B cell (primary cell): ENCODE measurements around the gene MAN2B2. TPM values are rescaled to one million over a fixed set of nuclear protein-coding genes. Genes with fewer than 3 reads are reported as not detected.
A peak's percentile ranks its signal among the peaks of the same experiment; 100 is the strongest.

Experiments
- ATAC-seq: fragments of 200-7000 bp; cut with Tn5 transposase; one replicate; pipeline ENCODE4 v1.10.0; 2021; ENCODE audit warnings: low read depth, mild to moderate bottlenecking, moderate number of reproducible peaks, moderate library complexity
- CTCF ChIA-PET: fragments of 350-600 bp; sonication (Branson Sonifier 250); formaldehyde crosslinking; loops from one replicate; lab custom pipeline; 2021; ENCODE audit warnings: antibody characterized with exemption, inconsistent platforms; lab: Charles Lee
- POLR2A ChIA-PET: fragments of 350-600 bp; sonication (Branson Sonifier 250); formaldehyde crosslinking; loops from one replicate; lab custom pipeline; 2021; ENCODE audit warnings: antibody characterized with exemption; lab: Charles Lee
- DNase-seq: peaks from one replicate; pipeline ENCODE4 v3.0.0; 2013
- H2AFZ ChIP-seq: 2 replicates; pipeline ENCODE4 v1.6.1; 2012; ENCODE audit warnings: mild to moderate bottlenecking, low read depth, low read length; ENCODE audit not compliant: insufficient read depth, poor library complexity, severe bottlenecking
- H3K27ac ChIP-seq, 2 donors: 1 replicate in 1 of 2; 2 replicates in 1 of 2; pipeline ENCODE4 v1.5.1; 2012 to 2013; ENCODE audit warnings: low read length in 2 of 2, mild to moderate bottlenecking in 2 of 2, moderate library complexity in 1 of 2
- H3K27me3 ChIP-seq, 4 experiments: fragments of 200-600 bp in 1 of 4; sonication (generic) in 1 of 4; replicated peaks in 1 of 4; 1 replicate in 2 of 4; 2 replicates in 2 of 4; pipeline versions ENCODE4 v1.6.1 to v1.7.0; 2013 to 2016; ENCODE audit warnings: low read length in 3 of 4, mild to moderate bottlenecking in 2 of 4, mixed read lengths in 1 of 4, moderate library complexity in 1 of 4; ENCODE audit not compliant: insufficient read depth in 4 of 4, control insufficient read depth in 3 of 4; ENCODE audit errors: control extremely low read depth in 1 of 4
- H3K36me3 ChIP-seq, 2 experiments: replicated peaks in 1 of 2; 1 replicate in 1 of 2; 2 replicates in 1 of 2; pipeline versions ENCODE4 v1.6.1 to v1.7.1; 2013; ENCODE audit warnings: low read length in 1 of 2; ENCODE audit not compliant: insufficient read depth in 2 of 2, control insufficient read depth in 1 of 2; ENCODE audit errors: control extremely low read depth in 1 of 2, extremely low read depth in 1 of 2
- H3K4me1 ChIP-seq, 2 donors: fragments of 200-600 bp in 1 of 2; sonication (generic) in 1 of 2; 1 replicate in 1 of 2; 2 replicates in 1 of 2; pipeline versions ENCODE4 v1.5.1 to v1.6.1; 2013 to 2017; ENCODE audit warnings: low read length in 2 of 2; ENCODE audit not compliant: control insufficient read depth in 2 of 2, insufficient read depth in 2 of 2
- H3K4me2 ChIP-seq: replicated peaks from 2 replicates; pipeline ENCODE3; 2012; ENCODE audit warnings: mild to moderate bottlenecking, low read depth, low read length; ENCODE audit not compliant: poor library complexity, severe bottlenecking
- H3K4me3 ChIP-seq, 5 experiments: fragments of 200-600 bp in 1 of 5; sonication (generic) in 1 of 5; 1 replicate in 3 of 5; 2 replicates in 2 of 5; pipeline versions ENCODE4 v1.5.1 to v1.7.0; 2011 to 2016; ENCODE audit warnings: low read length in 4 of 5, mild to moderate bottlenecking in 4 of 5, low read depth in 2 of 5, control low read depth in 1 of 5, moderate library complexity in 1 of 5; ENCODE audit not compliant: insufficient read depth in 1 of 5; ENCODE audit errors: control extremely low read depth in 1 of 5, extremely low read depth in 1 of 5
- H3K79me2 ChIP-seq: fragments of 200-600 bp; sonication (generic); one replicate; pipeline ENCODE4 v1.6.0; 2016; ENCODE audit warnings: low read length; ENCODE audit not compliant: control insufficient read depth, insufficient read depth
- H3K9ac ChIP-seq: fragments of 200-600 bp; sonication (generic); 2 replicates; pipeline ENCODE4 v1.6.1; 2017; ENCODE audit warnings: mild to moderate bottlenecking, low read length, moderate library complexity
- H3K9me3 ChIP-seq, 3 donors: one replicate each; pipeline versions ENCODE4 v1.6.1 to v1.7.1; 2013; ENCODE audit warnings: low read length in 2 of 3; ENCODE audit not compliant: control insufficient read depth in 2 of 3, insufficient read depth in 1 of 3; ENCODE audit errors: control extremely low read depth in 1 of 3
- H4K20me1 ChIP-seq: 2 replicates; pipeline ENCODE4 v1.6.0; 2012; ENCODE audit warnings: mild to moderate bottlenecking, low read length; ENCODE audit not compliant: insufficient read depth, control insufficient read depth, poor library complexity, severe bottlenecking
- H3K27ac Mint-ChIP-seq: one replicate; pipeline ENCODE4 v1.8.0; 2021; ENCODE audit warnings: mixed read lengths
- H3K27me3 Mint-ChIP-seq: one replicate; pipeline ENCODE4 v1.8.0; 2021; ENCODE audit warnings: mixed read lengths
- H3K4me1 Mint-ChIP-seq: one replicate; pipeline ENCODE4 v1.8.0; 2021; ENCODE audit warnings: mixed read lengths
- H3K4me3 Mint-ChIP-seq: one replicate; pipeline ENCODE4 v1.8.0; 2021; ENCODE audit warnings: mixed read lengths
- H3K9me3 Mint-ChIP-seq: one replicate; pipeline ENCODE4 v1.8.0; 2022; ENCODE audit warnings: mixed read lengths; ENCODE audit not compliant: insufficient read depth
- EZH2 ChIP-seq: IDR thresholded peaks from 2 replicates; pipeline ENCODE4 v1.6.1; 2012; ENCODE audit warnings: borderline replicate concordance, low read depth, mild to moderate bottlenecking, moderate library complexity, low read length; ENCODE audit not compliant: insufficient read depth, poor library complexity, severe bottlenecking
- WGBS: methylation state at CpG from one replicate; pipeline ENCODE4 v1.1.5; 2013; ENCODE audit warnings: missing lambda C conversion rate; ENCODE audit not compliant: insufficient coverage; 5-methylcytosine and 5-hydroxymethylcytosine counted together
- intact Hi-C: fragments of 100-400 bp; cut with micrococcal nuclease; formaldehyde crosslinking; loops from one replicate; pipeline ENCODE4 v1.10.0; 2022
- polyA plus RNA-seq: library from polyadenylated mRNA; depleted of rRNA; stranded (reverse); fragments of >200 nt; gene quantifications from 2 replicates; pipeline ENCODE4 v1.2.3, GENCODE V29; 2012
- total RNA-seq, 2 donors: library from RNA; stranded (reverse); fragments of 120-200 nt in 1 of 2; gene quantifications; 1 replicate in 1 of 2; 2 replicates in 1 of 2; pipeline versions ENCODE4 v1.2.3 to v1.2.4, GENCODE V29; 2013 to 2022
- TF ChIP-seq, protein P1 (sequence below): fragments of 200-600 bp; IDR thresholded peaks from one replicate; pipeline ENCODE4 v1.8.0; 2022; ENCODE audit warnings: antibody characterized with exemption, mild to moderate bottlenecking

Gene MAN2B2
- total and polyA plus RNA-seq, 2 donors (not counting 1 experiment from before 2014, with no cell fraction given): 35.0 to 37.0 TPM

DNA sequence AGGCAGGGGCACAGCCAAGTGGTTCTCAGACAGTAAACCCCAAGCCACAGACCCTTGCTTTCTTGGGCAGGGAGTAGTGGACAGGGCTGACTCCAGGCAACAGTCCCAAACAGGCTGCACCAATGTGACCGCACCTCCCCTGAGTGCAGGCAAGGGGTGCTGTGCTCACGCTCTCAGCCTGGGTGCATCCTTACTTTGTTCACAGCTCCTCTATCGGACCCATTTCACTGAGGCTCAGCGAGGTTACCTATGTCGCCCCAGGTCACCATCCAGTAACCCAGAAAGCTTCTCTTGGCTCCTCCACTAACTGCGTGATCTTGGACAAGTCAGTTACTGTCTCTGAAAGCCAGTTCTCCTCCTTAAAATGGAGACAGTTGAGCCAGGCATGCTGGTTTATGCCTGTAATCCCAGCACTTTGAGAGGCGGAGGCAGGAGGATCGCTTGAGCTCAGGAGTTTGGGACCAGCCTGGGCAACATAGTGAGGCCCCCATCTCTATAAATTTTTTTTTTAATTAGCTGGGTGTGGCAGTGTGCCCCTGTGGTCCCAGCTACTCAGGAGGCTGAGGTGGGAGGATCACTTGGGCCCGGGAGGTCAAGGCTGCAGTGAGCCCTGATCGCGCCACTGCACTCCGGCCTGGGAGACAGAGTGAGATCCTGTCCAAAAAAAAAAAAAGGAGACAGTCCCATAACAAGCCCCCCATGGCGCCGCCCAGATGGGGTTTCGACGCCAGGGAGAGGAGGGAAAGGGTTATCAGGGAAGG lies 823 bp upstream of the MAN2B2 start:
- Histone ChIP-seq H3K4me1 (peaks cover 9 to 19% of the 10 kb centered on the region in 2 donors), H3K27ac (peak overlapping the region; percentile 34 to 83), H4K20me1 (peaks cover 10% of the 10 kb centered on the region), H2AFZ (peak overlapping the region; percentile 99), H3K9me3 (no peaks in the 10 kb centered on the region), H3K4me3 (peak overlapping the region; percentile 35 to 92 (median 82)), H3K4me2 (peak overlapping the region; percentile 97), H3K36me3 (peaks cover 3 to 17% of the 10 kb centered on the region in 2 experiments), H3K9ac (peak overlapping the region; percentile 90), H3K79me2 (peaks cover 20% of the 10 kb centered on the region), H3K27me3 (peaks cover 0 to 2% (median 0%) of the 10 kb centered on the region in 4 experiments)
- Mint-ChIP-seq H3K4me1 (peaks cover 16% of the 10 kb centered on the region), H3K27ac (peak overlapping the region; percentile 85), H3K4me3 (peak overlapping the region; percentile 90), H3K27me3 (no peaks in the 10 kb centered on the region), H3K9me3 (peaks cover 2% of the 10 kb centered on the region)
- TF ChIP-seq EZH2: no peak
- TF ChIP-seq, protein P1, sequence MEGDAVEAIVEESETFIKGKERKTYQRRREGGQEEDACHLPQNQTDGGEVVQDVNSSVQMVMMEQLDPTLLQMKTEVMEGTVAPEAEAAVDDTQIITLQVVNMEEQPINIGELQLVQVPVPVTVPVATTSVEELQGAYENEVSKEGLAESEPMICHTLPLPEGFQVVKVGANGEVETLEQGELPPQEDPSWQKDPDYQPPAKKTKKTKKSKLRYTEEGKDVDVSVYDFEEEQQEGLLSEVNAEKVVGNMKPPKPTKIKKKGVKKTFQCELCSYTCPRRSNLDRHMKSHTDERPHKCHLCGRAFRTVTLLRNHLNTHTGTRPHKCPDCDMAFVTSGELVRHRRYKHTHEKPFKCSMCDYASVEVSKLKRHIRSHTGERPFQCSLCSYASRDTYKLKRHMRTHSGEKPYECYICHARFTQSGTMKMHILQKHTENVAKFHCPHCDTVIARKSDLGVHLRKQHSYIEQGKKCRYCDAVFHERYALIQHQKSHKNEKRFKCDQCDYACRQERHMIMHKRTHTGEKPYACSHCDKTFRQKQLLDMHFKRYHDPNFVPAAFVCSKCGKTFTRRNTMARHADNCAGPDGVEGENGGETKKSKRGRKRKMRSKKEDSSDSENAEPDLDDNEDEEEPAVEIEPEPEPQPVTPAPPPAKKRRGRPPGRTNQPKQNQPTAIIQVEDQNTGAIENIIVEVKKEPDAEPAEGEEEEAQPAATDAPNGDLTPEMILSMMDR: no peak
- intact Hi-C loops: loop anchor here (2.0 to 10.0 kb wide), 3 partner anchors 135 to 531 kb away; partner anchors contain the start of genes KIAA0232 and MRFAP1L1
- DNase-seq (no peak), ATAC-seq (no peak)
- CTCF ChIA-PET: interaction anchor here (0.6 to 1.3 kb wide), 5 partner anchors 12 to 210 kb away, joined by 3 read pairs; partner anchors contain the start of gene MRFAP1
- 53% methylated on average over 10 of the region's 16 CpGs for WGBS
- POLR2A ChIA-PET: interaction anchor here (0.7 to 1.1 kb wide), 6 partner anchors 12 to 493 kb away, joined by 3 to 8 read pairs (median 4); partner anchors contain the start of gene GRPEL1
